ENCODE measurements around the gene PHF20. TPM values are rescaled to one million over a fixed set of nuclear protein-coding genes. Genes with fewer than 3 reads are reported as not detected.

Gene PHF20
- total RNA-seq, 1 donor from 2014 or later = 37.6 TPM

- no peak for DNase-seq (ENCODE audit: extremely low spot score, unreplicated experiment)
- Mint-ChIP-seq H3K27ac (no peak overlapping the region), H3K36me3 (peaks cover 31% of the 10 kb centered on the region), H3K27me3 (no peaks in the 10 kb centered on the region), H3K9me3 (peaks cover 6% of the 10 kb centered on the region), H3K4me3 (no peak overlapping the region), H3K4me1 (ENCODE audit: unreplicated experiment) (peaks cover 12% of the 10 kb centered on the region)
- TF ChIP-seq CTCF (conservative IDR thresholded peaks at IDR 0.05) = no peak
These were observed 54.7 kb downstream of the PHF20 start for GRCh38 chr20:35826397-35826998.

GRCh38 chr20:35828434-35828833 lies 56.6 kb downstream of the PHF20 start:
- no peak overlapping the region for H3K4me3 Mint-ChIP-seq
- no peak for TF ChIP-seq CTCF (conservative IDR thresholded peaks at IDR 0.05)
- peaks cover 6% of the 10 kb centered on the region for H3K4me1 Mint-ChIP-seq (ENCODE audit: unreplicated experiment)
- H3K36me3 Mint-ChIP-seq = peaks cover 37% of the 10 kb centered on the region
- H3K27me3 Mint-ChIP-seq = no peaks in the 10 kb centered on the region
- DNase-seq (ENCODE audit: extremely low spot score, unreplicated experiment) = no peak
- no peak overlapping the region for H3K27ac Mint-ChIP-seq
- H3K9me3 Mint-ChIP-seq = peaks cover 7% of the 10 kb centered on the region

GRCh38 chr20:35828916-35829315 lies 57.1 kb downstream of the PHF20 start:
- TF ChIP-seq CTCF (conservative IDR thresholded peaks at IDR 0.05) = no peak
- H3K4me3 Mint-ChIP-seq = no peak overlapping the region
- DNase-seq (ENCODE audit: extremely low spot score, unreplicated experiment) = no peak
- H3K27me3 Mint-ChIP-seq = no peaks in the 10 kb centered on the region
- peaks cover 34% of the 10 kb centered on the region for H3K36me3 Mint-ChIP-seq
- H3K27ac Mint-ChIP-seq = no peak overlapping the region
- H3K9me3 Mint-ChIP-seq = peaks cover 7% of the 10 kb centered on the region
- H3K4me1 Mint-ChIP-seq (ENCODE audit: unreplicated experiment) = peaks cover 6% of the 10 kb centered on the region

GRCh38 chr20:35830264-35830663 lies 58.4 kb downstream of the PHF20 start:
- DNase-seq (ENCODE audit: extremely low spot score, unreplicated experiment) = no peak
- Mint-ChIP-seq H3K36me3 (peaks cover 29% of the 10 kb centered on the region), H3K4me3 (no peak overlapping the region), H3K9me3 (peaks cover 7% of the 10 kb centered on the region), H3K4me1 (ENCODE audit: unreplicated experiment) (peaks cover 6% of the 10 kb centered on the region), H3K27me3 (no peaks in the 10 kb centered on the region), H3K27ac (no peak overlapping the region)
- no peak for TF ChIP-seq CTCF (conservative IDR thresholded peaks at IDR 0.05)

- no peak for DNase-seq (ENCODE audit: extremely low spot score, unreplicated experiment)
These were observed 59.2 kb downstream of the PHF20 start for GRCh38 chr20:35831029-35831428.

More at GRCh38 chr20:35831029-35831428, 59.2 kb downstream of the PHF20 start:
- H3K4me1 Mint-ChIP-seq (ENCODE audit: unreplicated experiment) = peaks cover 6% of the 10 kb centered on the region
- H3K4me3 Mint-ChIP-seq = no peak overlapping the region
- peaks cover 7% of the 10 kb centered on the region for H3K9me3 Mint-ChIP-seq
- no peak for TF ChIP-seq CTCF (conservative IDR thresholded peaks at IDR 0.05)
- H3K36me3 Mint-ChIP-seq = peaks cover 29% of the 10 kb centered on the region
- no peak overlapping the region for H3K27ac Mint-ChIP-seq
- no peaks in the 10 kb centered on the region for H3K27me3 Mint-ChIP-seq
